ENCODE measurements around the gene IGDCC3. TPM values are rescaled to one million over a fixed set of nuclear protein-coding genes. Genes with fewer than 3 reads are reported as not detected.

The IGDCC3 gene
- total RNA-seq, 4 donors from 2014 or later, result 0.13 TPM; not detected in 3

DNA sequence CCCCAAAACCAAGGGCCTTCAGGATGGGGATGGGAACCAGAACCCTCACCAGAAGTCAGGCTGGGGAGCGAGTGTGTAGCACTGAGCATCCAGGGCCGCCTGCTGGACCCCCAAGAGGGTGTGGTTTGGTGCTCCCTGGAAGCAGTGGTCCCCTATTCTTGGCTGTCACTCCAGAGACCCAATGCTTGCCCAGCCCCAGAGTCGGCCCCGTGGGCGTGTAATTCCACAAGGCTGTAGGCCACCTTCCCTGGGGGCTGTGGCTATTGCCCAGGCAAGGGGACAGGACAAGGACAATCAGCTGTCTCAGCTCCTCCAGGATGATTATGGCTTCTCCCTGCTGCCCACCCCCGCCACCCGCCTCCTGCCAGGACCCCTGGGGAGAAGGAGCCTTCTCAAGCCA lies 14.5 kb downstream of the IGDCC3 start:
- Histone ChIP-seq H3K27ac (no peak overlapping the region), H3K4me1 (no peaks in the 10 kb centered on the region), H3K36me3 (no peaks in the 10 kb centered on the region), H3K27me3 (peaks cover 46% of the 10 kb centered on the region), H3K9me3 (no peaks in the 10 kb centered on the region), H3K4me3 (no peak overlapping the region)
- 90% methylated on average over 2 of the region's 7 CpGs; no CpG with 5 or more reads in 1 of the 2 donors for WGBS, 2 donors (ENCODE audit: low coverage in 1 of 2)
- ATAC-seq, result no peak
- TF ChIP-seq POLR2A (IDR thresholded peaks at IDR 0.05), result no peak
- TF ChIP-seq, protein P1, sequence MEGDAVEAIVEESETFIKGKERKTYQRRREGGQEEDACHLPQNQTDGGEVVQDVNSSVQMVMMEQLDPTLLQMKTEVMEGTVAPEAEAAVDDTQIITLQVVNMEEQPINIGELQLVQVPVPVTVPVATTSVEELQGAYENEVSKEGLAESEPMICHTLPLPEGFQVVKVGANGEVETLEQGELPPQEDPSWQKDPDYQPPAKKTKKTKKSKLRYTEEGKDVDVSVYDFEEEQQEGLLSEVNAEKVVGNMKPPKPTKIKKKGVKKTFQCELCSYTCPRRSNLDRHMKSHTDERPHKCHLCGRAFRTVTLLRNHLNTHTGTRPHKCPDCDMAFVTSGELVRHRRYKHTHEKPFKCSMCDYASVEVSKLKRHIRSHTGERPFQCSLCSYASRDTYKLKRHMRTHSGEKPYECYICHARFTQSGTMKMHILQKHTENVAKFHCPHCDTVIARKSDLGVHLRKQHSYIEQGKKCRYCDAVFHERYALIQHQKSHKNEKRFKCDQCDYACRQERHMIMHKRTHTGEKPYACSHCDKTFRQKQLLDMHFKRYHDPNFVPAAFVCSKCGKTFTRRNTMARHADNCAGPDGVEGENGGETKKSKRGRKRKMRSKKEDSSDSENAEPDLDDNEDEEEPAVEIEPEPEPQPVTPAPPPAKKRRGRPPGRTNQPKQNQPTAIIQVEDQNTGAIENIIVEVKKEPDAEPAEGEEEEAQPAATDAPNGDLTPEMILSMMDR (IDR thresholded peaks at IDR 0.05), result no peak
- TF ChIP-seq EP300 (IDR thresholded peaks at IDR 0.05), result no peak
- TF ChIP-seq POLR2AphosphoS5 (IDR thresholded peaks at IDR 0.05), result no peak

DNA sequence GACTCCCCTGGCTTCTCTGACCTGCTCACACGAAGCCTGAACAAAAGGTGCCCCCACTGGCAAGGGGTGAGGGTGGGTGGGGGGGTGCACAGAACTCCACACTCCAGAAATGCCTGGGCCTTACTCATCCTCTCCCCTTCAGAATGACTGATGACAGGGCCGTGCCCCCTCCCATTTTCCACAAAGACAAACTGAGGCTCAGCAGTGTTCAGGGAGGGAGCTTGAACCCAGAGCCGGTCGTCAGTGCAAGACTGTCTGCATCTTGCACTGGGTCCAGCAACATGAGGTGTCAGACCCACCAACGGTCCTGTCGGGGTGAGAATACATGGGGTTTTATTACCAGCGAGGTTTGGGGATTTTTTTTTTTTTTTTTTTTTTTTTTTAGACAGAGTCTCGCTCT lies 15.3 kb downstream of the IGDCC3 start:
- ATAC-seq, result no peak
- Histone ChIP-seq H3K27me3 (peaks cover 54% of the 10 kb centered on the region), H3K4me3 (no peak overlapping the region), H3K9me3 (no peaks in the 10 kb centered on the region), H3K27ac (no peak overlapping the region), H3K4me1 (no peaks in the 10 kb centered on the region), H3K36me3 (no peaks in the 10 kb centered on the region)
- TF ChIP-seq, protein P1 (IDR thresholded peaks at IDR 0.05), result no peak
- TF ChIP-seq POLR2AphosphoS5 (IDR thresholded peaks at IDR 0.05), result no peak
- no peak for TF ChIP-seq EP300 (IDR thresholded peaks at IDR 0.05)
- TF ChIP-seq POLR2A (IDR thresholded peaks at IDR 0.05), result no peak
- WGBS, 2 donors (ENCODE audit: low coverage in 1 of 2), result 61 to 91% methylated on average over 3 to 4 of the region's 8 CpGs

- Histone ChIP-seq H3K9me3 (no peaks in the 10 kb centered on the region), H3K36me3 (no peaks in the 10 kb centered on the region), H3K4me1 (no peaks in the 10 kb centered on the region), H3K27me3 (peaks cover 59% of the 10 kb centered on the region), H3K27ac (no peak overlapping the region), H3K4me3 (no peak overlapping the region)
- no peak for ATAC-seq
- TF ChIP-seq, protein P1 (IDR thresholded peaks at IDR 0.05), result no peak
- TF ChIP-seq POLR2AphosphoS5 (IDR thresholded peaks at IDR 0.05), result no peak
- no peak for TF ChIP-seq EP300 (IDR thresholded peaks at IDR 0.05)
- TF ChIP-seq POLR2A (IDR thresholded peaks at IDR 0.05), result no peak
- 86 to 98% methylated on average over 2 to 3 of the region's 32 CpGs for WGBS, 2 donors (ENCODE audit: low coverage in 1 of 2)
Observed at GRCh38 chr15:65361708-65362459, 15.9 kb downstream of the IGDCC3 start.

DNA sequence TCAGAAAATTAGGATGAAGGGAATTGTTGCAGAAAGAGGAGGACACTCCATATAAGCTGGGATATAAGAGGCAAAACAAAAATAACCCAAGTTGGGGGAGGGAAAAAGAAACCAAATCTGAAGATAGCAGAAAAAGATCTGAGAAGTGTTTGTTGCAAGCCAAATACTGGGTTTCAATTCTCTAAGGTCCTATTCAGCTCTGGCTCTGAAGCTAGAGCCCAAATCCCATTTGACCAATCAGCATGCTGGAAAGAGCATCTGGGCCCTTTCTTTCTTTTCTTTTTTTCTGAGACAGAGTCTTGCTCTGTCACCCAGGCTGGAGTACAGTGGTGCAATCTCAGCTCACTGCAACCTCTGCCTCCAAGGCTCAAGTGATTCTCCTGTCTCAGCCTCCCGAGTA lies 17.3 kb downstream of the IGDCC3 start:
- 80 to 88% methylated on average over 1 of the region's 1 CpG for WGBS, 2 donors (ENCODE audit: low coverage in 1 of 2)
- Histone ChIP-seq H3K9me3 (no peaks in the 10 kb centered on the region), H3K36me3 (no peaks in the 10 kb centered on the region), H3K4me1 (peaks cover 2 to 8% (median 6%) of the 10 kb centered on the region in 3 donors), H3K27ac (no peak overlapping the region), H3K4me3 (no peak overlapping the region), H3K27me3 (peaks cover 71% of the 10 kb centered on the region)
- TF ChIP-seq, protein P1 (IDR thresholded peaks at IDR 0.05), result no peak
- TF ChIP-seq POLR2A (IDR thresholded peaks at IDR 0.05) (no peak), EP300 (IDR thresholded peaks at IDR 0.05) (no peak), POLR2AphosphoS5 (IDR thresholded peaks at IDR 0.05) (no peak)
- no peak for ATAC-seq

DNA sequence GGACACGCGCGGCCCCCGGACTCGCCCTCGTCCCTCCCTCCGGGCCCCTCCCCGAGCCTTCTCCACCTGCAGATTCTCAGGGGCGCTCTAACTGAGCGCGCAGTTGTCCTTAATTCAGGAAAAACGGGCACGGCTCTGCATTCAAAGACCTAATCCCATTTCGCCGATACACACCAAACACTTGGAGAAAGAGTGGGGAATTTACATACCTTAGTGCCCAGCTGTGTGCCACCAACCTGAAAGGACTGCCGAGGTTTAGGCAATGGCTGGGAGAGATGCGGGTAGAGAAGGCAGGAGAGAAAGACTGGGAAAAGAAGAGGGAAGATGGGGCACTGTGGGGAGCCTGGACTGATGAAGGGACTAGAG lies 21.8 kb downstream of the IGDCC3 start:
- no peak for ATAC-seq
- H3K9me3 ChIP-seq, result peaks cover 0 to 5% (median 0%) of the 10 kb centered on the region in 3 donors
- peak overlapping the region; percentile 10 to 55 for H3K4me3 ChIP-seq
- peaks cover 63% of the 10 kb centered on the region for H3K27me3 ChIP-seq
- WGBS, 2 donors (ENCODE audit: low coverage in 1 of 2), result 57% methylated on average over 2 of the region's 17 CpGs; no CpG with 5 or more reads in 1 of the 2 donors
- peaks cover 2 to 13% (median 6%) of the 10 kb centered on the region in 3 donors for H3K4me1 ChIP-seq
- H3K27ac ChIP-seq, result no peak overlapping the region
- no peaks in the 10 kb centered on the region for H3K36me3 ChIP-seq
- TF ChIP-seq, protein P1 (IDR thresholded peaks at IDR 0.05), result no peak
